Natural killer cell (primary cell): ENCODE measurements around the gene TBC1D22A. TPM values are rescaled to one million over a fixed set of nuclear protein-coding genes. Genes with fewer than 3 reads are reported as not detected.

Experiments used
- ATAC-seq, 3 donors: fragments of 150-1000 bp in 2 of 3; fragments of 200-7000 bp in 1 of 3; cut with Tn5 transposase; 1 replicate in 1 of 3; 2 replicates in 2 of 3; pipeline ENCODE4 v1.10.0; 2021; ENCODE audit warnings: mild to moderate bottlenecking in 2 of 3, moderate library complexity in 2 of 3
- DNase-seq, 2 donors: peaks; one replicate each; pipeline versions ENCODE4 v3.0.0 to v3.0.0-alpha.2; 2013 to 2021; ENCODE audit warnings: mixed read lengths in 1 of 2
- H3K27ac ChIP-seq: one replicate; pipeline ENCODE4 v1.5.1; 2013; ENCODE audit warnings: mild to moderate bottlenecking, low read length
- H3K27me3 ChIP-seq: one replicate; pipeline ENCODE4 v1.6.1; 2013; ENCODE audit warnings: low read length; ENCODE audit not compliant: control insufficient read depth, insufficient read depth
- H3K36me3 ChIP-seq: one replicate; pipeline ENCODE4 v1.6.1; 2013; ENCODE audit warnings: low read length; ENCODE audit not compliant: control insufficient read depth, insufficient read depth
- H3K4me1 ChIP-seq: one replicate; pipeline ENCODE4 v1.6.1; 2013; ENCODE audit warnings: low read length; ENCODE audit not compliant: control insufficient read depth, insufficient read depth
- H3K4me3 ChIP-seq: one replicate; pipeline ENCODE4 v1.5.1; 2013; ENCODE audit warnings: low read length
- H3K9me3 ChIP-seq: one replicate; pipeline ENCODE4 v1.6.1; 2013; ENCODE audit warnings: low read length; ENCODE audit not compliant: control insufficient read depth, insufficient read depth
- H3K27ac Mint-ChIP-seq, 2 donors: one replicate each; pipeline ENCODE4 v1.8.0; 2022; ENCODE audit warnings: mild to moderate bottlenecking in 2 of 2, mixed read lengths in 2 of 2, moderate library complexity in 1 of 2
- H3K27me3 Mint-ChIP-seq, 2 donors: one replicate each; pipeline ENCODE4 v1.8.0; 2022; ENCODE audit warnings: low read depth in 2 of 2, mixed read lengths in 2 of 2
- H3K36me3 Mint-ChIP-seq: one replicate; pipeline ENCODE4 v1.8.0; 2022; ENCODE audit warnings: mixed read lengths
- H3K4me1 Mint-ChIP-seq, 2 donors: one replicate each; pipeline ENCODE4 v1.8.0; 2022; ENCODE audit warnings: mixed read lengths in 2 of 2
- H3K4me3 Mint-ChIP-seq: one replicate; pipeline ENCODE4 v1.8.0; 2022; ENCODE audit warnings: mild to moderate bottlenecking, moderate library complexity, mixed read lengths
- H3K9me3 Mint-ChIP-seq, 2 donors: one replicate each; pipeline ENCODE4 v1.8.0; 2022; ENCODE audit warnings: mixed read lengths in 2 of 2
- WGBS: methylation state at CpG from one replicate; pipeline ENCODE4 v1.1.7; 2013; ENCODE audit warnings: missing lambda C conversion rate; ENCODE audit not compliant: insufficient coverage; 5-methylcytosine and 5-hydroxymethylcytosine counted together
- intact Hi-C: fragments of 100-400 bp; cut with micrococcal nuclease; formaldehyde crosslinking; loops from one replicate; pipeline ENCODE4 v1.14.2; 2022
- total RNA-seq, 4 donors: library from RNA; stranded (reverse); fragments of 120-200 nt in 1 of 4; gene quantifications; one replicate each; pipeline versions ENCODE4 v1.2.3 to v1.2.4, GENCODE V29; 2013 to 2022
- TF ChIP-seq, protein P1 (sequence below): fragments of 200-600 bp; IDR thresholded peaks from one replicate; pipeline ENCODE4 v1.8.0; 2022; ENCODE audit warnings: antibody characterized with exemption

TBC1D22A gene
- total RNA-seq, 3 donors from 2014 or later (not counting 1 experiment from before 2014, with no cell fraction given) = 47.4 to 53.7 (median 53.2) TPM

DNA sequence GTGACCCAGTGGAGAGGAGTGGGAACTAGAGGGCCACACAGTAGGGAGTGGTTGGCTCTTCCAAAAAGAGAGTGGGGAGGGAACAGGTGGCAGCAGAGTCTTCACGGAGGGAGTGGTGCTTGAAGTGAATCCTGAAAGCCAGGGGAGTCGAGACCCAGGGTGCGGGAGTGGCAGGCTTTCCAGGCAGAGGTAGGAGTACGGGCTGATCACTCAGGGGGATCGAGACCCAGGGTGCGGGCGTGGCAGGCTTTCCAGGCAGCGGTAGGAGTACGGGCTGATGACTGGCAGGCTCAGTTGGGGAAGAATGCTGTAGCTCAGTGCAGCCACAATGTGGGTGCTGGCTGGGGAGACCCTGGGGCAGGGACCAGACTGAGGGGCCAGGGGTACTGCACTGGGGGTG is 148.2 kb downstream of the TBC1D22A start:
- no peaks in the 10 kb centered on the region for H3K27me3 ChIP-seq
- H3K9me3 Mint-ChIP-seq = no peaks in the 10 kb centered on the region
- H3K4me1 ChIP-seq = no peaks in the 10 kb centered on the region
- no peak overlapping the region for H3K27ac ChIP-seq
- H3K27me3 Mint-ChIP-seq = no peaks in the 10 kb centered on the region
- H3K4me3 Mint-ChIP-seq = no peak overlapping the region
- H3K4me3 ChIP-seq = no peak overlapping the region
- H3K36me3 Mint-ChIP-seq = no peaks in the 10 kb centered on the region
- 98% methylated on average over 9 of the region's 9 CpGs for WGBS
- ATAC-seq (peak in 1 of 3 donors; percentile 19), DNase-seq (no peak)
- TF ChIP-seq, protein P1, sequence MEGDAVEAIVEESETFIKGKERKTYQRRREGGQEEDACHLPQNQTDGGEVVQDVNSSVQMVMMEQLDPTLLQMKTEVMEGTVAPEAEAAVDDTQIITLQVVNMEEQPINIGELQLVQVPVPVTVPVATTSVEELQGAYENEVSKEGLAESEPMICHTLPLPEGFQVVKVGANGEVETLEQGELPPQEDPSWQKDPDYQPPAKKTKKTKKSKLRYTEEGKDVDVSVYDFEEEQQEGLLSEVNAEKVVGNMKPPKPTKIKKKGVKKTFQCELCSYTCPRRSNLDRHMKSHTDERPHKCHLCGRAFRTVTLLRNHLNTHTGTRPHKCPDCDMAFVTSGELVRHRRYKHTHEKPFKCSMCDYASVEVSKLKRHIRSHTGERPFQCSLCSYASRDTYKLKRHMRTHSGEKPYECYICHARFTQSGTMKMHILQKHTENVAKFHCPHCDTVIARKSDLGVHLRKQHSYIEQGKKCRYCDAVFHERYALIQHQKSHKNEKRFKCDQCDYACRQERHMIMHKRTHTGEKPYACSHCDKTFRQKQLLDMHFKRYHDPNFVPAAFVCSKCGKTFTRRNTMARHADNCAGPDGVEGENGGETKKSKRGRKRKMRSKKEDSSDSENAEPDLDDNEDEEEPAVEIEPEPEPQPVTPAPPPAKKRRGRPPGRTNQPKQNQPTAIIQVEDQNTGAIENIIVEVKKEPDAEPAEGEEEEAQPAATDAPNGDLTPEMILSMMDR = no peak
- intact Hi-C loops = no loop called here
- H3K4me1 Mint-ChIP-seq = peaks cover 22 to 35% of the 10 kb centered on the region in 2 donors
- H3K9me3 ChIP-seq = no peaks in the 10 kb centered on the region
- H3K27ac Mint-ChIP-seq = peak overlapping the region in 1 of 2 donors; percentile 6
- H3K36me3 ChIP-seq = peaks cover 28% of the 10 kb centered on the region

DNA sequence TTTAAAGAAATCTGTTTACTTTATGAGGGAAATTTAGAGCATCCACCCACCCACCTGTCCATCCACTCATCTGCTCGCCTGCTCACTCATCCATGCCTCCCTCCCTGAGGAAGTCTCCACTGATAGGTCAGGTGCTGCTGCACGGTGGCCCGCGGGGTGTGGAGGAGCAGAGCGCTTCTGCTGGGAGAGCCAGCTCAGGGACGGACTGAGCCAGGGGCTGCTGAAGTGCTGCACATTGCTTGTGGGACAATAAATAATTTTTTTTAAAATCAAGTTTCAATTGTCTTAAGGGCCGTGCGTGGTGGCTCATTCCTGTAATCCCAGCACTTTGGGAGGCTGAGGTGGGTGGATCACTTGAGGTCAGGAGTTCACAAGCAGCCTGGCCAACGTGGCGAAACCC is 148.9 kb downstream of the TBC1D22A start:
- Mint-ChIP-seq H3K36me3 (no peaks in the 10 kb centered on the region), H3K4me1 (peaks cover 29 to 40% of the 10 kb centered on the region in 2 donors), H3K27ac (no peak overlapping the region), H3K4me3 (no peak overlapping the region), H3K9me3 (no peaks in the 10 kb centered on the region), H3K27me3 (no peaks in the 10 kb centered on the region)
- Histone ChIP-seq H3K4me1 (no peaks in the 10 kb centered on the region), H3K36me3 (peaks cover 30% of the 10 kb centered on the region), H3K4me3 (no peak overlapping the region), H3K9me3 (no peaks in the 10 kb centered on the region), H3K27ac (no peak overlapping the region), H3K27me3 (no peaks in the 10 kb centered on the region)
- TF ChIP-seq, protein P1 = no peak
- intact Hi-C loops = no loop called here
- 92% methylated on average over 10 of the region's 10 CpGs for WGBS
- ATAC-seq = no peak
- no peak for DNase-seq

DNA sequence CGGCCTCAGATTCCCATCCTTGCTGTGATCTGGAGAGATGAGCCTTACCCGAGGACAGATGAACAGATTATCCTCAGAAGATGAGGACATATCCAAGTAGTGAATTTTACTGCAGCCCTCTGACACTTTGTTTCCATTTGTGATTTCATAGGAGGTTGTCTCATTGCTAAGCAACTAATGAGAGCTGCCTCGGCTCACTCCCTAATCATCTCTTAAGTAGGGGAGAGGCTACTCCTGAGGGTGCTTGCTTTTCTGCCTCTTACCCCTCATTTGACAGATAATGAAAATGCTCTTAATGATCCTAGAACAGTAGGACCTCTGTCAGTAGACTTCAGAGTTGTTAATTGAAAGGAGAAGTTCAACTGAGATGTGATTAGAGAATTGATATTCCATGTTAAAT is 150.9 kb downstream of the TBC1D22A start:
- no peaks in the 10 kb centered on the region for H3K4me1 ChIP-seq
- Mint-ChIP-seq H3K36me3 (no peaks in the 10 kb centered on the region), H3K4me3 (no peak overlapping the region), H3K27ac (no peak overlapping the region), H3K4me1 (peaks cover 43 to 45% of the 10 kb centered on the region in 2 donors), H3K27me3 (no peaks in the 10 kb centered on the region), H3K9me3 (no peaks in the 10 kb centered on the region)
- H3K9me3 ChIP-seq = no peaks in the 10 kb centered on the region
- DNase-seq = no peak
- H3K27ac ChIP-seq = no peak overlapping the region
- peaks cover 29% of the 10 kb centered on the region for H3K36me3 ChIP-seq
- intact Hi-C loops = no loop called here
- no peak for ATAC-seq
- TF ChIP-seq, protein P1 = no peak
- no peaks in the 10 kb centered on the region for H3K27me3 ChIP-seq
- 98% methylated on average over 2 of the region's 3 CpGs for WGBS
- H3K4me3 ChIP-seq = no peak overlapping the region

DNA sequence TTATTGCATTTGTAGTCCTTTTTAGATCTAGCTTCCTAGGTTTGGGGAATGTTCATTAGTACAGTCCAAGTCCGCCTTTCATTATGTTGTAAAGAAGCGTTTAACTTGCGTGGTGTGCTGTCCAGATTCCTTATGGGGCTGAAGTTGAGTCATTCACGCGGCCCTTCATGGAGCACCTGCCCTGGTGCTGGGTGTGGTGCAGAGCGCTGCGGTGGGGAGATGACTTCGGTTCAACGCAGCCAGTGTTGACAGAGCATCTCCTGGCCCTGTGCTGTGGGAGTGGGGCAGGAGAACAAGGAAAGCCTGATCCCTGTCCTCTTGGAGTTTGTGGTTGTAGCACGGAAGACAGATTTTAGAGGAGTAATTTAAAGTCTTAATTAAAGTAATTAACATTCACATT is 152.0 kb downstream of the TBC1D22A start:
- Mint-ChIP-seq H3K36me3 (no peaks in the 10 kb centered on the region), H3K4me3 (no peak overlapping the region), H3K27me3 (no peaks in the 10 kb centered on the region), H3K4me1 (peaks cover 42 to 48% of the 10 kb centered on the region in 2 donors), H3K9me3 (no peaks in the 10 kb centered on the region), H3K27ac (peak overlapping the region in 1 of 2 donors; percentile 37)
- H3K4me1 ChIP-seq = no peaks in the 10 kb centered on the region
- no peak overlapping the region for H3K4me3 ChIP-seq
- no peak overlapping the region for H3K27ac ChIP-seq
- no peaks in the 10 kb centered on the region for H3K9me3 ChIP-seq
- H3K36me3 ChIP-seq = peaks cover 33% of the 10 kb centered on the region
- intact Hi-C loops = no loop called here
- TF ChIP-seq, protein P1 = no peak
- DNase-seq (no peak), ATAC-seq (no peak)
- 94% methylated on average over 9 of the region's 10 CpGs for WGBS
- H3K27me3 ChIP-seq = no peaks in the 10 kb centered on the region
